Tibial artery (tissue), 4 donors: ENCODE measurements around the gene RGMB.
"Not testable (repeated sequence)": the region's sequence is repeated elsewhere in the genome, so short reads cannot be mapped to it uniquely, and the experiment has no call there.

ENCODE experiments used
- DNase-seq, 2 donors: peaks; one replicate each; pipeline ENCODE4 v3.0.0-alpha.2; 2019
- H3K27ac ChIP-seq, 2 donors: fragments of 200-600 bp; sonication (generic) in 1 of 2; 1 replicate in 1 of 2; 2 replicates in 1 of 2; pipeline ENCODE4 v1.5.1; 2018 to 2019; ENCODE audit warnings: mild to moderate bottlenecking in 1 of 2
- H3K27me3 ChIP-seq, 2 donors: fragments of 200-600 bp; sonication (generic) in 1 of 2; one replicate each; pipeline versions ENCODE4 v1.5.1 to v1.6.0; 2016 to 2019
- H3K36me3 ChIP-seq, 3 donors: fragments of 200-600 bp; sonication (generic) in 2 of 3; one replicate each; pipeline ENCODE4 v1.5.1; 2016 to 2019; ENCODE audit warnings: mild to moderate bottlenecking in 2 of 3
- H3K4me1 ChIP-seq, 4 donors: fragments of 200-600 bp; sonication (generic) in 2 of 4; 1 replicate in 3 of 4; 2 replicates in 1 of 4; pipeline ENCODE4 v1.5.1; 2016 to 2019
- H3K4me3 ChIP-seq, 2 donors: fragments of 200-600 bp; sonication (generic) in 1 of 2; 1 replicate in 1 of 2; 2 replicates in 1 of 2; pipeline ENCODE4 v1.5.1; 2018 to 2019; ENCODE audit warnings: mild to moderate bottlenecking in 2 of 2
- H3K9me3 ChIP-seq, 3 donors: fragments of 200-600 bp; sonication (generic) in 1 of 3; one replicate each; pipeline ENCODE4 v1.5.1; 2016 to 2019
- CTCF ChIP-seq, 2 experiments: fragments of 200-600 bp in 1 of 2; fragments of 450-650 bp in 1 of 2; IDR thresholded peaks; one replicate each; pipeline ENCODE4 v1.5.1; 2017 to 2019; ENCODE audit warnings: antibody characterized with exemption in 2 of 2, mild to moderate bottlenecking in 1 of 2, moderate library complexity in 1 of 2
- intact Hi-C: fragments of 100-400 bp; cut with DNase I; formaldehyde crosslinking; loops from one replicate; pipeline ENCODE4 v1.15.0; 2023; ENCODE audit warnings: low total_unique reads

Gene RGMB

GRCh38 chr5:98750693-98751092 lies 22.8 kb upstream of the RGMB start:
- Histone ChIP-seq H3K9me3 (peaks cover 0 to 7% (median 4%) of the 10 kb centered on the region in 3 donors), H3K36me3 (no peaks in the 10 kb centered on the region), H3K4me1 (no peaks in the 10 kb centered on the region), H3K27me3 (no peaks in the 10 kb centered on the region), H3K27ac (no peak overlapping the region), H3K4me3 (no peak overlapping the region)
- no peak for DNase-seq
- intact Hi-C loops: no loop called here
- TF ChIP-seq CTCF (IDR thresholded peaks at IDR 0.05): no peak

DNA sequence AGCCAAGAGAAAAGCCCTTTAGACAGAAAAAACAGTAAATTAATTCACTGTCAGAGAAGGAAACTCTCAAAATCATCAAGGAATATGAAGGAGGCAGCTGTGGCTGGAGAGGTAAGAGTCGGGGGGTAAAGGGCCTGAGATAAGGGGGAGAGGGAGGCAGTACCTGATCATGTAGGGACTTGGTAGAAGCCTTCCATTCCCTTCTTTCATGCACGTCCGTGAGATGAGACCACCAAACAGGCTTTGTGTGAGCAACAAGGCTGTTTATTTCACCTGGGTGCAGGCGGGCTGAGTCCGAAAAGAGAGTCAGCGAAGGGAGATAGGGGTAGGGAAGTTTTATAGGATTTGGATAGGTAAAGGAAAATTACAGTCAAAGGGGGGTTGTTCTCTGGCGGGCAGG lies 21.1 kb upstream of the RGMB start:
- H3K4me3 ChIP-seq, H3K27me3 ChIP-seq, H3K27ac ChIP-seq, intact Hi-C loops, H3K4me1 ChIP-seq, H3K9me3 ChIP-seq, H3K36me3 ChIP-seq, DNase-seq: not testable (repeated sequence)

GRCh38 chr5:98752801-98753200 lies 20.7 kb upstream of the RGMB start:
- H3K9me3 ChIP-seq, H3K4me3 ChIP-seq, H3K36me3 ChIP-seq, H3K4me1 ChIP-seq, intact Hi-C loops, DNase-seq, H3K27me3 ChIP-seq, H3K27ac ChIP-seq: not testable (repeated sequence)

GRCh38 chr5:98753507-98753906 lies 20.0 kb upstream of the RGMB start:
- H3K4me1 ChIP-seq: no peaks in the 10 kb centered on the region
- H3K27ac ChIP-seq: no peak overlapping the region
- no peaks in the 10 kb centered on the region for H3K9me3 ChIP-seq
- intact Hi-C loops: no loop called here
- H3K4me3 ChIP-seq: no peak overlapping the region
- H3K36me3 ChIP-seq: no peaks in the 10 kb centered on the region
- H3K27me3 ChIP-seq: no peaks in the 10 kb centered on the region
- DNase-seq: no peak
- no peak for TF ChIP-seq CTCF (IDR thresholded peaks at IDR 0.05)

- Histone ChIP-seq H3K27me3 (no peaks in the 10 kb centered on the region), H3K27ac (no peak overlapping the region), H3K4me1 (no peaks in the 10 kb centered on the region), H3K9me3 (no peaks in the 10 kb centered on the region), H3K4me3 (no peak overlapping the region), H3K36me3 (no peaks in the 10 kb centered on the region)
- intact Hi-C loops: no loop called here
- no peak for DNase-seq
- TF ChIP-seq CTCF (IDR thresholded peaks at IDR 0.05): no peak
Observed at GRCh38 chr5:98755406-98755805, 18.1 kb upstream of the RGMB start.

DNA sequence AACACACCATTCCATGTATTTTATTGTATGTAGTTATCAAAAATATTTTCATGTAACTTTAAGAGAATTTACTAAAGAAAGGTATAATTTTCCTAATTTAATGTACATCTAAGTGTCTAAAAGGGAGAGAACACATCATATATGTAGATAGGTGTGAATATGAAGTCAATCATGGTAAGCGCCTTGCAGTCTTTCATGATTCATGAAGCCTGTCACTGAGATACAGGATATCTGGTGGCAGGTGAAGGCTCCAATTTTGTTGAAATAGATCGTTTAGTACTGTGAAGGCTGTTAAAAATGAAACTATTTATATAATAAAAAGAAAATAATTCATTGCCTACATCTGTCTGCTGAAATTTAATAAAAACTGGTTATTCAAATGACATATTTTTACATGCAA lies 15.5 kb upstream of the RGMB start:
- no peak overlapping the region for H3K4me3 ChIP-seq
- no peaks in the 10 kb centered on the region for H3K36me3 ChIP-seq
- H3K27me3 ChIP-seq: peaks cover 0 to 6% of the 10 kb centered on the region in 2 donors
- H3K4me1 ChIP-seq: no peaks in the 10 kb centered on the region
- intact Hi-C loops: no loop called here
- no peak for DNase-seq
- TF ChIP-seq CTCF (IDR thresholded peaks at IDR 0.05): no peak
- H3K27ac ChIP-seq: no peak overlapping the region
- no peaks in the 10 kb centered on the region for H3K9me3 ChIP-seq

DNA sequence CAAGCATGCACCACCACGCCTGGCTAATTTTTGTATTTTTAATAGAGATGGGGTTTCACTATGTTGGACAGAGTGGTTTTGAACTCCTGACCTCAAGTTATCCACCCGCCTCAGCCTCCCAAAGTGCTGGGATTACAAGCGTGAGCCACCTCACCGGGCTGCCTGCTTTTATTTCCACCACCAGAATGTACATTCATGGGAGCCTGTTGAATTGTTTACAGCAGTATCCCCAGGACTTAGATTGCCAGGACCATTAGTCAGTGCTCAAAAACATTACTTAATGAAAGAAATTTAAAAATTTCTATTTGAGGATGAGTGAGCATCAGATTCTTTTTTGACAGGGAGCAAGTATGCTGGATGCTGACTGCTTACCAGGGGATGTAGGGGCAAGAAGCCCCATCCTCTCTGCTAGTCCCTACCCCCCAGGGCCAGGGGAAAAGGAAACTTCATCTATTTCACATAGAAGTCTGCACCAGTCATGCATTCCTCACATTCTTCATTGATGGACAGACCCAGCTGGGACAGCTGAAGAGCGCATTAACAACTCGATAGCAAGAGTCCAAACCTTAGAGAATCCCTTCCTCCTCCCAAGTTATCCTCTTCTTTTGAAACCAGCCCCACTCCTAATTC lies 10.3 kb upstream of the RGMB start:
- TF ChIP-seq CTCF (IDR thresholded peaks at IDR 0.05): no peak
- Histone ChIP-seq H3K36me3 (no peaks in the 10 kb centered on the region), H3K27ac (no peak overlapping the region), H3K4me1 (peaks cover 0 to 8% (median 0%) of the 10 kb centered on the region in 4 donors), H3K9me3 (no peaks in the 10 kb centered on the region), H3K27me3 (peaks cover 0 to 21% of the 10 kb centered on the region in 2 donors), H3K4me3 (no peak overlapping the region)
- intact Hi-C loops: no loop called here
- DNase-seq: no peak
